Keratinocyte (primary cell): ENCODE results near the gene B3GNT3. TPM values are rescaled to one million over a fixed set of nuclear protein-coding genes. Genes with fewer than 3 reads are reported as not detected.

ENCODE experiments used
- DNase-seq: peaks from one replicate; pipeline ENCODE4 v3.0.0-alpha.2; 2011; ENCODE audit warnings: low read depth, missing footprints, low spot score
- FAIRE-seq: peaks from 2 replicates; lab custom pipeline; 2011; peaks lifted over from hg19 to GRCh38; lab: Jason Lieb, UNC
- H2AFZ ChIP-seq: 2 replicates; pipeline ENCODE4 v1.6.0; 2012; ENCODE audit warnings: low read length, control low read depth, inconsistent platforms; ENCODE audit not compliant: control insufficient read depth
- H3K27ac ChIP-seq: 2 replicates; pipeline ENCODE4 v1.5.1; 2011; ENCODE audit warnings: low read length; ENCODE audit not compliant: control insufficient read depth, insufficient read depth
- H3K27me3 ChIP-seq: 3 replicates; pipeline ENCODE4 v1.6.0; 2011; ENCODE audit warnings: low read length; ENCODE audit not compliant: control insufficient read depth, insufficient read depth; ENCODE audit errors: extremely low read depth
- H3K36me3 ChIP-seq, 2 experiments: 2 replicates in 1 of 2; 3 replicates in 1 of 2; pipeline ENCODE4 v1.5.1; 2011; ENCODE audit warnings: low read length in 2 of 2, mild to moderate bottlenecking in 1 of 2; ENCODE audit not compliant: control insufficient read depth in 2 of 2, insufficient read depth in 2 of 2; ENCODE audit errors: extremely low read depth in 1 of 2
- H3K4me1 ChIP-seq: 3 replicates; pipeline ENCODE4 v1.5.1; 2011; ENCODE audit warnings: low read length; ENCODE audit not compliant: control insufficient read depth, insufficient read depth; ENCODE audit errors: extremely low read depth
- H3K4me2 ChIP-seq: 3 replicates; pipeline ENCODE4 v1.6.0; 2011; ENCODE audit warnings: low read depth, low read length; ENCODE audit not compliant: control insufficient read depth, insufficient read depth; ENCODE audit errors: extremely low read depth
- H3K4me3 ChIP-seq, 3 experiments: fragments of 200-600 bp in 1 of 3; sonication (generic) in 1 of 3; 2 replicates in 2 of 3; 3 replicates in 1 of 3; pipeline ENCODE4 v1.5.1; 2011 to 2016; ENCODE audit warnings: low read length in 3 of 3, mild to moderate bottlenecking in 3 of 3, control low read depth in 2 of 3, inconsistent platforms in 1 of 3, low read depth in 1 of 3, mixed read lengths in 1 of 3, mixed run types in 1 of 3, moderate library complexity in 1 of 3; ENCODE audit not compliant: control insufficient read depth in 2 of 3, insufficient read depth in 2 of 3; ENCODE audit errors: extremely low read depth in 1 of 3
- H3K79me2 ChIP-seq: 2 replicates; pipeline ENCODE4 v1.6.0; 2012; ENCODE audit warnings: low read length; ENCODE audit not compliant: control insufficient read depth, insufficient read depth
- H3K9ac ChIP-seq: 3 replicates; pipeline ENCODE4 v1.6.0; 2011; ENCODE audit warnings: low read length; ENCODE audit not compliant: control insufficient read depth, insufficient read depth; ENCODE audit errors: extremely low read depth
- H3K9me1 ChIP-seq: 3 replicates; pipeline ENCODE4 v1.6.0; 2011; ENCODE audit warnings: low read length; ENCODE audit not compliant: control insufficient read depth, insufficient read depth; ENCODE audit errors: extremely low read depth
- H3K9me3 ChIP-seq: 2 replicates; pipeline ENCODE4 v1.5.1; 2012; ENCODE audit warnings: low read depth, low read length; ENCODE audit not compliant: control insufficient read depth
- H4K20me1 ChIP-seq: 3 replicates; pipeline ENCODE4 v1.6.0; 2011; ENCODE audit warnings: low read length; ENCODE audit not compliant: control insufficient read depth, insufficient read depth; ENCODE audit errors: extremely low read depth
- EZH2 ChIP-seq: IDR thresholded peaks from one replicate; pipeline ENCODE4 v1.6.1; 2012; ENCODE audit warnings: inconsistent platforms, mild to moderate bottlenecking, low read length, moderate library complexity
- dilution Hi-C: fragments of 300-500 bp; cut with MboI; formaldehyde crosslinking; loops from one replicate; pipeline ENCODE4 v1.7.0; 2020; ENCODE audit warnings: low sequenced_read_pairs; ENCODE audit not compliant: extremely low pct_ligation_motif_present
- polyA plus RNA-seq, 5 experiments: library from polyadenylated mRNA; depleted of rRNA in 3 of 5; stranded (reverse) in 3 of 5; stranded (forward) in 1 of 5; unstranded in 1 of 5; fragments of >200 nt; gene quantifications; 1 replicate in 1 of 5; 2 replicates in 3 of 5; 3 replicates in 1 of 5; pipeline versions ENCODE4 v1.2.1 to v1.2.3, GENCODE V29; 2011 to 2012; ENCODE audit warnings: missing spikeins in 2 of 5, low read depth in 1 of 5, low replicate concordance in 1 of 5
- TF ChIP-seq, protein P1 (sequence below), 3 experiments: IDR thresholded peaks in 1 of 3; conservative IDR thresholded peaks in 1 of 3; optimal IDR thresholded peaks in 1 of 3; 2 replicates in 2 of 3; 3 replicates in 1 of 3; pipeline versions ENCODE3 to v1.5.1; 2011; ENCODE audit warnings: low read length in 3 of 3, mild to moderate bottlenecking in 3 of 3, moderate library complexity in 2 of 3, control low read depth in 1 of 3, inconsistent platforms in 1 of 3; ENCODE audit not compliant: insufficient read depth in 2 of 3; ENCODE audit errors: extremely low read depth in 1 of 3

B3GNT3 gene
- polyA plus RNA-seq, 1 donor (not counting 4 experiments of a cell fraction or from before 2014, with no cell fraction given) = 4.4 TPM

DNA sequence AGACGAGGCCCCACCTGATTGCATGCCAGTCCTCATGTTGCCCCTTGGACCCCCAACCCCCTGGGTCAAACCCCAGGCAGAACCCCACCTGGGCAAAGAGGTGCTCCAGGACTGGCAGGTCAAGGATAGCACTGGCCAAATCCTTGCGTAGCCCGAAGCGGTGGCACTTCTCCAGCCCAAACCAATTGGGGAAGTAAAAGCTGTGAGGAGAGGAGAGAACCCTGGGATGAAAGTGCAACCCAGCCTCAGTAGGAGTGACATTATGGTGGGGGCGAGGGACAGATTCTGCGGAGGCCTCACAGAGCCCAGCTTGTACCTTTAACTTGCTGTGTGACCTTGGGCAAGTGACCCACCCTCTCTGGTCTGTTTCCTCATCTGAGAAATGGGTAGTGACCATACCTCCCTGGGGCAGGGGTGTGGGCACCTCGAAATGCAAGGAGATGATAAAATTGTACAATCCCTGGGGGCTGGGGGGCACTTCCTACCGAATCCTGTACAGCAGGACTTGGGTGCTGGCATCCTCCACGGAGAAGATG, 48.4 kb downstream of the B3GNT3 start:
- no peaks in the 10 kb centered on the region for H3K9me3 ChIP-seq
- no peak overlapping the region for H3K4me2 ChIP-seq
- H3K9ac ChIP-seq = no peak overlapping the region
- no peaks in the 10 kb centered on the region for H3K36me3 ChIP-seq
- H3K9me1 ChIP-seq = no peaks in the 10 kb centered on the region
- H3K4me1 ChIP-seq = peaks cover 5% of the 10 kb centered on the region
- FAIRE-seq = no peak
- H3K79me2 ChIP-seq = no peaks in the 10 kb centered on the region
- TF ChIP-seq, protein P1, sequence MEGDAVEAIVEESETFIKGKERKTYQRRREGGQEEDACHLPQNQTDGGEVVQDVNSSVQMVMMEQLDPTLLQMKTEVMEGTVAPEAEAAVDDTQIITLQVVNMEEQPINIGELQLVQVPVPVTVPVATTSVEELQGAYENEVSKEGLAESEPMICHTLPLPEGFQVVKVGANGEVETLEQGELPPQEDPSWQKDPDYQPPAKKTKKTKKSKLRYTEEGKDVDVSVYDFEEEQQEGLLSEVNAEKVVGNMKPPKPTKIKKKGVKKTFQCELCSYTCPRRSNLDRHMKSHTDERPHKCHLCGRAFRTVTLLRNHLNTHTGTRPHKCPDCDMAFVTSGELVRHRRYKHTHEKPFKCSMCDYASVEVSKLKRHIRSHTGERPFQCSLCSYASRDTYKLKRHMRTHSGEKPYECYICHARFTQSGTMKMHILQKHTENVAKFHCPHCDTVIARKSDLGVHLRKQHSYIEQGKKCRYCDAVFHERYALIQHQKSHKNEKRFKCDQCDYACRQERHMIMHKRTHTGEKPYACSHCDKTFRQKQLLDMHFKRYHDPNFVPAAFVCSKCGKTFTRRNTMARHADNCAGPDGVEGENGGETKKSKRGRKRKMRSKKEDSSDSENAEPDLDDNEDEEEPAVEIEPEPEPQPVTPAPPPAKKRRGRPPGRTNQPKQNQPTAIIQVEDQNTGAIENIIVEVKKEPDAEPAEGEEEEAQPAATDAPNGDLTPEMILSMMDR (optimal IDR thresholded peaks at IDR 0.05 in 1 of 3, IDR thresholded peaks at IDR 0.05 in 1 of 3, conservative IDR thresholded peaks at IDR 0.05 in 1 of 3; ENCODE audit: extremely low read depth in 1 of 3, insufficient read depth in 2 of 3, low read length in 3 of 3) = no peak
- no peak for TF ChIP-seq EZH2
- no peak overlapping the region for H3K27ac ChIP-seq
- no peak overlapping the region for H3K4me3 ChIP-seq
- H2AFZ ChIP-seq = no peak overlapping the region
- no peaks in the 10 kb centered on the region for H3K27me3 ChIP-seq
- no peaks in the 10 kb centered on the region for H4K20me1 ChIP-seq
- dilution Hi-C loops = no loop called here
- no peak for DNase-seq

DNA sequence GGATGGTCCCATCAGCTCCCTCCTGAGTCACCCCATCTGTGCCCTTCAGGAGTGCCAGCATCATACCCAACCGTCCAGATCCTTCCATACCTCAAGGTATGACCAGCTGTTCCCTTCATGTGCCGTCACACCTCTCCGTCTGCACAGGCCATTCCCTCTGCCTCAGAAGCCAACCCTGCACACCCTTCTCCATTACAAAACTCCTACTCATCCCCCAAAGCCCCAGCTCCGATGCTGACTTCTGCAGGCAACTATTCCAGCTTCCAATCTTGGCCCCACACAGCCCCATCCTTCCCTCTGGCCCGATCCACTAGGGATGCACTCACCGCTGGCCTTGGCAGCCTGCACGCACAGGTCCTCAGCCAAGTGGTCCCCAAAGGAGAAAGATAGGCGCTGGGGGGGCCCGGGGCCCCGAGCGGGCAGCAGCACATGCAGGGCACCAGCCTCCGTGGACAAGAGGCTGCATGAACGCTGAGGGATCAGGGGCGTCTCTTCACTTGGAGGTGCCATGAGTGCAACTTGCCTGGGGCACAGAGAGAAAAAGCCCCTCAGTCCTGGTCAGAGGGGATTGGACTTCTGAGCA, 49.1 kb downstream of the B3GNT3 start:
- FAIRE-seq (no peak), DNase-seq (no peak)
- no peaks in the 10 kb centered on the region for H4K20me1 ChIP-seq
- H3K4me2 ChIP-seq = no peak overlapping the region
- no peak overlapping the region for H3K9ac ChIP-seq
- no peak overlapping the region for H3K4me3 ChIP-seq
- no peaks in the 10 kb centered on the region for H3K9me1 ChIP-seq
- H3K9me3 ChIP-seq = no peaks in the 10 kb centered on the region
- dilution Hi-C loops = no loop called here
- no peak overlapping the region for H2AFZ ChIP-seq
- no peaks in the 10 kb centered on the region for H3K36me3 ChIP-seq
- no peaks in the 10 kb centered on the region for H3K27me3 ChIP-seq
- no peak overlapping the region for H3K27ac ChIP-seq
- peaks cover 11% of the 10 kb centered on the region for H3K4me1 ChIP-seq
- TF ChIP-seq, protein P1 (optimal IDR thresholded peaks at IDR 0.05 in 1 of 3, IDR thresholded peaks at IDR 0.05 in 1 of 3, conservative IDR thresholded peaks at IDR 0.05 in 1 of 3; ENCODE audit: extremely low read depth in 1 of 3, insufficient read depth in 2 of 3, low read length in 3 of 3) = no peak
- TF ChIP-seq EZH2 = no peak
- H3K79me2 ChIP-seq = no peaks in the 10 kb centered on the region
